ENCODE data around the gene HIVEP1. TPM values are rescaled to one million over a fixed set of nuclear protein-coding genes. Genes with fewer than 3 reads are reported as not detected.

HIVEP1 gene
- total RNA-seq, 1 donor from 2014 or later: 37.4 TPM

DNA sequence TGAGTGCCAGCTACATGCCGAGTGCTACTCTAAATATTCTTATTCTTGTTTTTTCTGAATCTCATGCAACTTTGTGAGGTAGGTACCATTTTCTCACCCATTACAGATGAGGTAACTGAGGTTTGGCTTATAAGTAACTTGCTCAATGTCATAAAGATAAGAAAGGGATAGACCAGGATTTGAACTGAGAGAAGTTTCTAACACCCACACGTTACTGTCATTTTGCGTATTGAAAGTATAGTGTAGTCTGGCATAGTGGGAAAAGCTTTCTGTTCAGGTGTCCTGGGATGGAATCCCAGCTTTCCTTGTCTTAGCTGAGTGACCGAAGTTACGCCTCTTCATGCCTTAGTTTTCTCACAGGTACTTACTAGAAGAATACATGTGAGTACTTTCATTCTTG lies 50.5 kb downstream of the HIVEP1 start:
- DNase-seq (ENCODE audit: extremely low spot score, unreplicated experiment): no peak
- TF ChIP-seq CTCF (conservative IDR thresholded peaks at IDR 0.05): no peak
- no peaks in the 10 kb centered on the region for H3K27me3 Mint-ChIP-seq
- H3K4me1 Mint-ChIP-seq (ENCODE audit: unreplicated experiment): peaks cover 48% of the 10 kb centered on the region
- no peaks in the 10 kb centered on the region for H3K9me3 Mint-ChIP-seq
- H3K27ac Mint-ChIP-seq: no peak overlapping the region
- H3K4me3 Mint-ChIP-seq: no peak overlapping the region
- peaks cover 5% of the 10 kb centered on the region for H3K36me3 Mint-ChIP-seq

GRCh38 chr6:12064131-12064530 lies 52.0 kb downstream of the HIVEP1 start:
- TF ChIP-seq CTCF (conservative IDR thresholded peaks at IDR 0.05): no peak
- Mint-ChIP-seq H3K27ac (no peak overlapping the region), H3K36me3 (peaks cover 5% of the 10 kb centered on the region), H3K9me3 (no peaks in the 10 kb centered on the region), H3K4me3 (no peak overlapping the region), H3K4me1 (ENCODE audit: unreplicated experiment) (peaks cover 44% of the 10 kb centered on the region), H3K27me3 (no peaks in the 10 kb centered on the region)
- DNase-seq (ENCODE audit: extremely low spot score, unreplicated experiment): no peak

- TF ChIP-seq CTCF (conservative IDR thresholded peaks at IDR 0.05): no peak
- no peak overlapping the region for H3K4me3 Mint-ChIP-seq
- H3K9me3 Mint-ChIP-seq: no peaks in the 10 kb centered on the region
- H3K4me1 Mint-ChIP-seq (ENCODE audit: unreplicated experiment): peaks cover 40% of the 10 kb centered on the region
- H3K27ac Mint-ChIP-seq: no peak overlapping the region
- DNase-seq (ENCODE audit: extremely low spot score, unreplicated experiment): no peak
- no peaks in the 10 kb centered on the region for H3K27me3 Mint-ChIP-seq
- peaks cover 5% of the 10 kb centered on the region for H3K36me3 Mint-ChIP-seq
Observed at GRCh38 chr6:12064538-12065071, 52.5 kb downstream of the HIVEP1 start.

GRCh38 chr6:12065321-12066140 lies 53.4 kb downstream of the HIVEP1 start:
- Mint-ChIP-seq H3K9me3 (no peaks in the 10 kb centered on the region), H3K4me1 (ENCODE audit: unreplicated experiment) (peaks cover 34% of the 10 kb centered on the region), H3K36me3 (peaks cover 5% of the 10 kb centered on the region), H3K4me3 (no peak overlapping the region), H3K27me3 (no peaks in the 10 kb centered on the region), H3K27ac (peak overlapping the region; percentile 37)
- no peak for DNase-seq (ENCODE audit: extremely low spot score, unreplicated experiment)
- no peak for TF ChIP-seq CTCF (conservative IDR thresholded peaks at IDR 0.05)

DNA sequence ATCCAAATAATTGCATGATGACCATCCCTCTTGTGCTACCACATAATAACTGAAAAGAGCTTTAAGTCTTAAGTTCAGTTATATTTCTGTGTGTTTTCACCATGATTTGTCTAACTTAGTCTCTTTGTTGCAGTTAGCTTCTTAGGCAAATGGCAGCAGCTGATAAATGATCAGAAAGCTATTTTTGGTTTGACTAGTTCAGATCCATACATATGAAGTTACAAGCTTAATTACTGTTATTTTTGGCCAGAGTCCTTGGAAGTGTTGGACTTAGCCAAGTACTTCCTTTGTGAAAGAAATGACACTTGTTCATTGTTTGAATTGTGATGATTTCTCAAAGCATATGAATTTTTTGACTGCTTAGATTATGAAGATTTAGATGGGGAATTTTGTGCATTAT lies 54.2 kb downstream of the HIVEP1 start:
- Mint-ChIP-seq H3K9me3 (no peaks in the 10 kb centered on the region), H3K27me3 (no peaks in the 10 kb centered on the region), H3K4me1 (ENCODE audit: unreplicated experiment) (peaks cover 34% of the 10 kb centered on the region), H3K27ac (peak overlapping the region; percentile 37), H3K4me3 (no peak overlapping the region), H3K36me3 (peaks cover 8% of the 10 kb centered on the region)
- TF ChIP-seq CTCF (conservative IDR thresholded peaks at IDR 0.05): no peak
- DNase-seq (ENCODE audit: extremely low spot score, unreplicated experiment): no peak
